HG02885 (cell line): Measurements from ENCODE around the gene FGF8.

Experiments used
- ATAC-seq: cut with Tn5 transposase; IDR thresholded peaks from one replicate; pipeline ENCODE4 v1.9.1; 2021; ENCODE audit warnings: mild to moderate bottlenecking; ENCODE audit not compliant: unreplicated experiment, poor library complexity

The FGF8 gene

GRCh38 chr10:101770331-101771215 is 5.3 kb downstream of the FGF8 start:
- no peak for ATAC-seq

GRCh38 chr10:101769541-101770180 is 6.3 kb downstream of the FGF8 start:
- ATAC-seq: no peak

GRCh38 chr10:101768791-101769170 is 7.1 kb downstream of the FGF8 start:
- no peak for ATAC-seq

GRCh38 chr10:101767966-101768790 is 7.7 kb downstream of the FGF8 start:
- ATAC-seq: no peak

- ATAC-seq: no peak
Measured at GRCh38 chr10:101767600-101767945, 8.3 kb downstream of the FGF8 start.

GRCh38 chr10:101766753-101767599 is 8.9 kb downstream of the FGF8 start:
- ATAC-seq: no peak

GRCh38 chr10:101766306-101766705 is 9.6 kb downstream of the FGF8 start:
- ATAC-seq: no peak

- no peak for ATAC-seq
Measured at GRCh38 chr10:101763141-101763846, 12.6 kb downstream of the FGF8 start.

- ATAC-seq: no peak
Measured at GRCh38 chr10:101762736-101763135, 13.2 kb downstream of the FGF8 start.

GRCh38 chr10:101761226-101761625 is 14.7 kb downstream of the FGF8 start:
- ATAC-seq: no peak

- ATAC-seq: no peak
Measured at GRCh38 chr10:101760510-101760909, 15.4 kb downstream of the FGF8 start.

- ATAC-seq: no peak
Measured at GRCh38 chr10:101759309-101760247, 16.3 kb downstream of the FGF8 start.

GRCh38 chr10:101758858-101759257 is 17.1 kb downstream of the FGF8 start:
- ATAC-seq: no peak

GRCh38 chr10:101752241-101752640 is 23.7 kb downstream of the FGF8 start:
- no peak for ATAC-seq

GRCh38 chr10:101749047-101750016 is 26.6 kb downstream of the FGF8 start:
- ATAC-seq: no peak

- no peak for ATAC-seq
Measured at GRCh38 chr10:101748496-101748895, 27.4 kb downstream of the FGF8 start.

- no peak for ATAC-seq
Measured at GRCh38 chr10:101745074-101745696, 30.7 kb downstream of the FGF8 start.
